OCI-LY7 (cell line): Measurements from ENCODE around the gene ZMYND8. TPM values are rescaled to one million over a fixed set of nuclear protein-coding genes. Genes with fewer than 3 reads are reported as not detected.

Experiments
- BruUV-seq: library from RNA; stranded (reverse); fragments of 400-500 nt; replicated peaks from 2 replicates; lab custom pipeline; 2021; lab: Mats Ljungman, UMichigan
- CTCF ChIA-PET: fragments of 300-600 bp; sonication (Branson Sonifier 250); formaldehyde crosslinking; loops from one replicate; lab custom pipeline; 2022; ENCODE audit warnings: antibody characterized with exemption; ENCODE audit not compliant: unreplicated experiment; lab: Charles Lee
- POLR2A ChIA-PET: fragments of 300-600 bp; sonication (Branson Sonifier 250); formaldehyde crosslinking; loops from one replicate; lab custom pipeline; 2022; ENCODE audit warnings: antibody characterized with exemption; lab: Charles Lee
- DNase-seq: peaks from one replicate; pipeline ENCODE4 v3.0.0-alpha.2; 2015; ENCODE audit warnings: low spot score
- H2AFZ ChIP-seq: fragments of 200-600 bp; sonication (generic), shearing (Covaris generic); 2 replicates; pipeline ENCODE4 v1.6.1; 2014; ENCODE audit warnings: mild to moderate bottlenecking, antibody characterized with exemption, low read length, moderate library complexity
- H3K27ac ChIP-seq: fragments of 200-600 bp; sonication (generic); 2 replicates; pipeline ENCODE4 v1.5.1; 2014; ENCODE audit warnings: mixed run types, low read depth, mild to moderate bottlenecking, moderate library complexity, low read length, inconsistent platforms; ENCODE audit not compliant: poor library complexity, severe bottlenecking
- H3K36me3 ChIP-seq: fragments of 200-600 bp; sonication (generic); 2 replicates; pipeline ENCODE4 v1.6.1; 2014; ENCODE audit warnings: mild to moderate bottlenecking, antibody characterized with exemption, low read length, moderate library complexity, mixed read lengths; ENCODE audit not compliant: insufficient read depth
- H3K4me1 ChIP-seq: fragments of 200-600 bp; sonication (generic); 2 replicates; pipeline ENCODE4 v1.5.1; 2014; ENCODE audit warnings: mild to moderate bottlenecking, low read length; ENCODE audit not compliant: insufficient read depth, poor library complexity, severe bottlenecking
- H3K4me2 ChIP-seq: fragments of 200-600 bp; sonication (generic); 2 replicates; pipeline ENCODE4 v1.6.1; 2014; ENCODE audit warnings: mild to moderate bottlenecking, low read length
- H3K4me3 ChIP-seq: fragments of 200-600 bp; sonication (generic); 2 replicates; pipeline ENCODE4 v1.5.1; 2014; ENCODE audit warnings: mild to moderate bottlenecking, low read depth, low read length; ENCODE audit not compliant: poor library complexity, severe bottlenecking
- H3K79me2 ChIP-seq: fragments of 200-600 bp; sonication (generic); 2 replicates; pipeline ENCODE4 v1.6.1; 2016; ENCODE audit warnings: low read depth, mild to moderate bottlenecking, low read length, moderate library complexity, mixed read lengths; ENCODE audit not compliant: insufficient read depth
- H3K9me2 ChIP-seq: fragments of 200-600 bp; sonication (generic); 2 replicates; pipeline ENCODE4 v1.6.1; 2016; ENCODE audit warnings: mild to moderate bottlenecking, low read length, mixed read lengths; ENCODE audit not compliant: insufficient read depth
- H3K9me3 ChIP-seq: fragments of 200-600 bp; sonication (generic); 2 replicates; pipeline ENCODE4 v1.6.1; 2014; ENCODE audit warnings: mild to moderate bottlenecking, mixed run types, low read length, mixed read lengths
- H4K20me1 ChIP-seq: fragments of 200-600 bp; sonication (generic); 2 replicates; pipeline ENCODE4 v1.6.1; 2014; ENCODE audit warnings: mild to moderate bottlenecking, antibody characterized with exemption, low read length, moderate library complexity, mixed read lengths; ENCODE audit not compliant: insufficient read depth
- EZH2phosphoT487 ChIP-seq: fragments of 200-600 bp; sonication (generic); IDR thresholded peaks from 2 replicates; pipeline ENCODE4 v1.6.1; 2018; ENCODE audit warnings: low read depth, borderline replicate concordance, mild to moderate bottlenecking, mixed run types, antibody characterized with exemption, low read length, moderate library complexity, mixed read lengths
- intact Hi-C: fragments of 100-400 bp; cut with micrococcal nuclease; formaldehyde crosslinking; loops from one replicate; pipeline ENCODE4 v1.10.0; 2022; ENCODE audit not compliant: unreplicated experiment
- total RNA-seq, 2 experiments: library from RNA; depleted of rRNA in 1 of 2; stranded (reverse); fragments of >200 nt in 1 of 2; shearing (Covaris generic) in 1 of 2; gene quantifications; 2 replicates each; pipeline ENCODE4 v1.2.3, GENCODE V29; 2014 to 2022
- TF ChIP-seq, protein P1 (sequence below): fragments of 200-600 bp; sonication (generic); conservative IDR thresholded peaks from 2 replicates; pipeline ENCODE4 v1.5.1; 2014; ENCODE audit warnings: mild to moderate bottlenecking, antibody characterized with exemption, low read length, moderate library complexity, mixed read lengths

Gene ZMYND8
- total RNA-seq, 2 experiments from 2014 or later = 30.4 to 69.1 TPM

DNA sequence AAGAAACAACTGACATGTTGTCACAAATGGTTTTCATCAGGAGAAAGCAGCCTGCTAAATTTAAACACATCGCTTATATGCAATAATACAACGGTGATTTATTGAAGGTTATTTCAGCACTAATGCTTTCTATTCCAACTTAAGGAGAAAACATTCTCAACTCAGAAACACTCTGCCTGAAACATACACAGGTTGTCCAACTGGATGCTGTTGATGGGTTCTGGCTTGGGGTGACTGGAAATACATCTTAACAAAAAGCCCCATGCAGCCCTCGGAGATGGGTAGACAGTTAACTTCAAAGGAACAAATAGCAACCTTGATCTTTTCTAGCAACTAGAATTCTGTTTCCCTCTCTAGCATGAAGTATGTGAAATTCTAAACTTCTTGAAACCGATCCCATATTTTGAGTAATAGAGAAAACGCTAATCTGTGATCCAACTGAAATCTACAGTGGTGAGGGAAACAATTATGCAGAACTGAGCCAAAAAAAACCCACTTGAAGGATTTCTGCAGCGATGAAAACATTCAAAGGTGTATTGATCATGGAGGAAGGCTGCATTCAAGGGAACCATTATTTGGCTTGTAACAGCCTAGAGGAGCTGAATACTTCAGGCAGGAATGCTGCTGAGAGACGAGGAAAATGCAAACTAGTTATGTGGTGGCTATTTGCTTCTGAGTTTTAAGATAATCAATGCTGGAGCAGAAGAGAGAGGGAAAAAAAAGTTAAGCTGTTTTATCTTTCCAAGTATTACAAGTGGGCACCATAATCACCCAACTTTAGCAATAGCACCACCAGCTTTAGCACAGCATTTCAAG is 6.9 kb downstream of the ZMYND8 start:
- Histone ChIP-seq H3K4me1 (peaks cover 75% of the 10 kb centered on the region), H4K20me1 (peaks cover 22% of the 10 kb centered on the region), H3K36me3 (peaks cover 79% of the 10 kb centered on the region), H3K27ac (peak overlapping the region; percentile 90), H3K4me2 (peak overlapping the region; percentile 98), H2AFZ (no peak overlapping the region), H3K4me3 (peak overlapping the region; percentile 74), H3K79me2 (peaks cover 87% of the 10 kb centered on the region), H3K9me3 (no peaks in the 10 kb centered on the region), H3K9me2 (no peaks in the 10 kb centered on the region)
- TF ChIP-seq, protein P1, sequence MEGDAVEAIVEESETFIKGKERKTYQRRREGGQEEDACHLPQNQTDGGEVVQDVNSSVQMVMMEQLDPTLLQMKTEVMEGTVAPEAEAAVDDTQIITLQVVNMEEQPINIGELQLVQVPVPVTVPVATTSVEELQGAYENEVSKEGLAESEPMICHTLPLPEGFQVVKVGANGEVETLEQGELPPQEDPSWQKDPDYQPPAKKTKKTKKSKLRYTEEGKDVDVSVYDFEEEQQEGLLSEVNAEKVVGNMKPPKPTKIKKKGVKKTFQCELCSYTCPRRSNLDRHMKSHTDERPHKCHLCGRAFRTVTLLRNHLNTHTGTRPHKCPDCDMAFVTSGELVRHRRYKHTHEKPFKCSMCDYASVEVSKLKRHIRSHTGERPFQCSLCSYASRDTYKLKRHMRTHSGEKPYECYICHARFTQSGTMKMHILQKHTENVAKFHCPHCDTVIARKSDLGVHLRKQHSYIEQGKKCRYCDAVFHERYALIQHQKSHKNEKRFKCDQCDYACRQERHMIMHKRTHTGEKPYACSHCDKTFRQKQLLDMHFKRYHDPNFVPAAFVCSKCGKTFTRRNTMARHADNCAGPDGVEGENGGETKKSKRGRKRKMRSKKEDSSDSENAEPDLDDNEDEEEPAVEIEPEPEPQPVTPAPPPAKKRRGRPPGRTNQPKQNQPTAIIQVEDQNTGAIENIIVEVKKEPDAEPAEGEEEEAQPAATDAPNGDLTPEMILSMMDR = no peak
- TF ChIP-seq EZH2phosphoT487 = no peak
- ChIA-PET CTCF (interaction anchor here (0.6 kb wide), 1 partner anchor 9 kb away, joined by 3 read pairs; no protein-coding TSS in a partner anchor), POLR2A (interaction anchor here (1.1 kb wide), 2 partner anchors 10 to 11 kb away, joined by 3 to 4 read pairs; no protein-coding TSS in a partner anchor)
- intact Hi-C loops = loop anchor here (10.0 kb wide), 1 partner anchor 1695 kb away; the partner anchor contains the start of gene CSE1L
- DNase-seq = no peak
- no TSS peak for BruUV-seq

DNA sequence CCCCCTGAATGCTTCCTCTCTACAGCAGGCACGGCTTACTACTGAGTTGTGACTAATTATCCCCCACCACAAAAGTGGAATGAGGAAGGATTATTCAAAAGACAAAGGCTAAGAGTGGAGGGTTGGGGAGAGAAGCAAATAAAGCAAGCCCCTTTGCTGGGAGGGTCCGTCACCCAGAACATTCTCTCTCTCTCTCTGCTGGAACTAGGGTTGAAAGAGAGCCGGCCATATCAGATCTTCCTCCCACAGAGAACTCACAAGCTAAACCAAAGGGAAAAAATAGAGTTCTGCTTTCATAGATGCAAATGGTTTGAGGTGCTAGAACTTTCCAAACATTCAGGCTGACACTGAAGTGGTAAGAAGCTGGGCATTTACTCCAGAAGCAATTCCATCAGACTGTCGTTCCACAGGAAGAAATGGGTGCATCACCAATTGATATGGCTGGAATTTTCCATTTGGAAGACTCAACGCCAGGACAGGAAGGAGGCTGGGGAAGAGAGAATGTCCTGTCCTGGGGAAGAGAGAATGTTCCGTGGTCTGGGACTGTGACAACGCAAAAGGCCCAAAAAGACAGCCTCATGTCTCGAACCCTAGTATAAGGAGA is 7.9 kb downstream of the ZMYND8 start:
- H3K36me3 ChIP-seq = peaks cover 83% of the 10 kb centered on the region
- ChIA-PET POLR2A (interaction anchor here (0.7 kb wide), 2 partner anchors 60 to 700 kb away, joined by 3 read pairs; no protein-coding TSS in a partner anchor), CTCF (no interaction called here)
- no TSS peak for BruUV-seq
- H3K9me3 ChIP-seq = no peaks in the 10 kb centered on the region
- intact Hi-C loops = no loop called here
- H3K4me2 ChIP-seq = peak overlapping the region; percentile 98
- no peak overlapping the region for H3K27ac ChIP-seq
- TF ChIP-seq, protein P1 = no peak
- H3K79me2 ChIP-seq = peaks cover 87% of the 10 kb centered on the region
- H4K20me1 ChIP-seq = peaks cover 22% of the 10 kb centered on the region
- peak overlapping the region; percentile 74 for H3K4me3 ChIP-seq
- no peaks in the 10 kb centered on the region for H3K9me2 ChIP-seq
- peaks cover 66% of the 10 kb centered on the region for H3K4me1 ChIP-seq
- no peak overlapping the region for H2AFZ ChIP-seq
- no peak for DNase-seq
